KBM-7 (cell line): ENCODE data around the gene WDR76.
"Not testable (repeated sequence)": the region's sequence is repeated elsewhere in the genome, so short reads cannot be mapped to it uniquely, and the experiment has no call there.

Experiments used
- DNase-seq: peaks from one replicate; pipeline ENCODE4 v3.0.0-alpha.2; 2015
- in situ Hi-C: fragments of 300-500 bp; cut with MboI; formaldehyde crosslinking; loops from 2 replicates; pipeline ENCODE4 v1.14.3; 2020; ENCODE audit warnings: low sequenced_read_pairs, low pct_unique_long_range_greater_than_20kb, mixed read lengths

The WDR76 gene

GRCh38 chr15:43808960-43809678, 17.7 kb upstream of the WDR76 start:
- in situ Hi-C loops: no loop called here
- DNase-seq: no peak

- in situ Hi-C loops, DNase-seq: not testable (repeated sequence)
Measured at GRCh38 chr15:43815064-43815463, 11.7 kb upstream of the WDR76 start.

GRCh38 chr15:43821505-43821904, 5.3 kb upstream of the WDR76 start:
- in situ Hi-C loops: no loop called here

GRCh38 chr15:43824302-43825246, 2.2 kb upstream of the WDR76 start, which contains the start of gene MFAP1:
Gene MFAP1 (minus strand): TSS chr15:43824690. CDS start chr15:43824569, 121 bp downstream.
- in situ Hi-C loops: no loop called here

More at GRCh38 chr15:43821505-43821904, 5.3 kb upstream of the WDR76 start:
- DNase-seq: no peak

GRCh38 chr15:43825305-43825704, 1.5 kb upstream of the WDR76 start:
- in situ Hi-C loops, DNase-seq: not testable (repeated sequence)

More at GRCh38 chr15:43824302-43825246, 2.2 kb upstream of the WDR76 start, which contains the start of gene MFAP1:
- DNase-seq: peak; percentile 96

- no peak for DNase-seq
- in situ Hi-C loops: no loop called here
Measured at GRCh38 chr15:43826029-43826507, 734 bp upstream of the WDR76 start.

GRCh38 chr15:43828061-43828657, 1.4 kb downstream of the WDR76 start:
- in situ Hi-C loops: no loop called here
- DNase-seq: no peak

- DNase-seq, in situ Hi-C loops: not testable (repeated sequence)
Measured at GRCh38 chr15:43829951-43830540, 3.2 kb downstream of the WDR76 start.

- in situ Hi-C loops: not testable (repeated sequence)
Measured at GRCh38 chr15:43830691-43831275, 4.0 kb downstream of the WDR76 start.

GRCh38 chr15:43831519-43832052, 4.8 kb downstream of the WDR76 start:
- in situ Hi-C loops, DNase-seq: not testable (repeated sequence)

More at GRCh38 chr15:43830691-43831275, 4.0 kb downstream of the WDR76 start:
- not testable (repeated sequence) for DNase-seq

GRCh38 chr15:43832485-43832884, 5.7 kb downstream of the WDR76 start:
- in situ Hi-C loops, DNase-seq: not testable (repeated sequence)

- in situ Hi-C loops: no loop called here
Measured at GRCh38 chr15:43845421-43845820, 18.6 kb downstream of the WDR76 start.

GRCh38 chr15:43851251-43851650, 24.4 kb downstream of the WDR76 start:
- DNase-seq: no peak
- in situ Hi-C loops: no loop called here

More at GRCh38 chr15:43845421-43845820, 18.6 kb downstream of the WDR76 start:
- DNase-seq: no peak

- in situ Hi-C loops: no loop called here
- DNase-seq: no peak
Measured at GRCh38 chr15:43852607-43853006, 25.8 kb downstream of the WDR76 start.

- in situ Hi-C loops: no loop called here
- DNase-seq: peak; percentile 7
Measured at GRCh38 chr15:43854801-43855200, 28.0 kb downstream of the WDR76 start.

- no peak for DNase-seq
- in situ Hi-C loops: no loop called here
Measured at GRCh38 chr15:43859546-43859945, 32.7 kb downstream of the WDR76 start.

- DNase-seq: not testable (repeated sequence)
Measured at GRCh38 chr15:43866636-43867035, 39.8 kb downstream of the WDR76 start.

GRCh38 chr15:43867096-43867495, 40.3 kb downstream of the WDR76 start:
- no peak for DNase-seq

More at GRCh38 chr15:43866636-43867035, 39.8 kb downstream of the WDR76 start:
- in situ Hi-C loops: not testable (repeated sequence)

More at GRCh38 chr15:43867096-43867495, 40.3 kb downstream of the WDR76 start:
- in situ Hi-C loops: no loop called here
